Measurements from ENCODE around the gene CCDC121.

DNA sequence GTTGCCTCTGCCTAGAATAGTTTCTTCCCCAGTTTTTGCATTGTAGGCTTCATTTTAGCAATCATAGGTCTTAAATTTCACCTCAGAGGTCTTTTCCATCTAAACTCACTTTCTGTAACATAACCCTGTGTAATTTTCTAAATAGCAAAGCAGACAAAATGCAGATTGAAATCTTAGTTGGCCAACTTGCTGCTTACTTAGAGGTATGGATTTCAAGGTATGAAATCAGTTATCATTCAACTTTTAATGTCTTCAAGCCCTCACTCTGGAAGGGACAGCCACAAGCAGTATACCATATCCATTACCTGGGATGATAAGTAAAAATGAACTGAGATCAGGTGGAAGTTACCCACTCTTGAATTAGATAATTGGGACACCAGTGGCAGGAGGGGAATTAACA lies 3.9 kb downstream of the CCDC121 start:
- TF ChIP-seq, protein P1, sequence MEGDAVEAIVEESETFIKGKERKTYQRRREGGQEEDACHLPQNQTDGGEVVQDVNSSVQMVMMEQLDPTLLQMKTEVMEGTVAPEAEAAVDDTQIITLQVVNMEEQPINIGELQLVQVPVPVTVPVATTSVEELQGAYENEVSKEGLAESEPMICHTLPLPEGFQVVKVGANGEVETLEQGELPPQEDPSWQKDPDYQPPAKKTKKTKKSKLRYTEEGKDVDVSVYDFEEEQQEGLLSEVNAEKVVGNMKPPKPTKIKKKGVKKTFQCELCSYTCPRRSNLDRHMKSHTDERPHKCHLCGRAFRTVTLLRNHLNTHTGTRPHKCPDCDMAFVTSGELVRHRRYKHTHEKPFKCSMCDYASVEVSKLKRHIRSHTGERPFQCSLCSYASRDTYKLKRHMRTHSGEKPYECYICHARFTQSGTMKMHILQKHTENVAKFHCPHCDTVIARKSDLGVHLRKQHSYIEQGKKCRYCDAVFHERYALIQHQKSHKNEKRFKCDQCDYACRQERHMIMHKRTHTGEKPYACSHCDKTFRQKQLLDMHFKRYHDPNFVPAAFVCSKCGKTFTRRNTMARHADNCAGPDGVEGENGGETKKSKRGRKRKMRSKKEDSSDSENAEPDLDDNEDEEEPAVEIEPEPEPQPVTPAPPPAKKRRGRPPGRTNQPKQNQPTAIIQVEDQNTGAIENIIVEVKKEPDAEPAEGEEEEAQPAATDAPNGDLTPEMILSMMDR (IDR thresholded peaks at IDR 0.05) = no peak
- TF ChIP-seq EP300 (IDR thresholded peaks at IDR 0.05) (no peak), POLR2A (IDR thresholded peaks at IDR 0.05) (no peak), POLR2AphosphoS5 (IDR thresholded peaks at IDR 0.05) (no peak)
